Osteoblast (primary cell): Measurements from ENCODE around the gene MYOM1. TPM values are rescaled to one million over a fixed set of nuclear protein-coding genes. Genes with fewer than 3 reads are reported as not detected.
A peak's percentile ranks its signal among the peaks of the same experiment; 100 is the strongest.

Experiments
- DNase-seq: peaks from one replicate; pipeline ENCODE4 v3.0.0; 2011; ENCODE audit warnings: low spot score, mixed read lengths; ENCODE audit not compliant: insufficient read length; ENCODE audit errors: missing footprints
- H2AFZ ChIP-seq: 2 replicates; pipeline ENCODE4 v1.6.0; 2011; ENCODE audit warnings: mild to moderate bottlenecking, low read length
- H3K27ac ChIP-seq: 2 replicates; pipeline ENCODE4 v1.5.1; 2011; ENCODE audit warnings: mild to moderate bottlenecking, low read depth, low read length, moderate library complexity
- H3K27me3 ChIP-seq: 2 replicates; pipeline ENCODE4 v1.6.0; 2012; ENCODE audit warnings: mild to moderate bottlenecking, control low read depth, inconsistent platforms, low read length, moderate library complexity; ENCODE audit not compliant: insufficient read depth
- H3K36me3 ChIP-seq: 2 replicates; pipeline ENCODE4 v1.5.1; 2011; ENCODE audit warnings: mild to moderate bottlenecking, low read length, control low read depth, moderate library complexity; ENCODE audit not compliant: insufficient read depth
- H3K4me1 ChIP-seq: 2 replicates; pipeline ENCODE4 v1.5.1; 2011; ENCODE audit warnings: mild to moderate bottlenecking, low read length, control low read depth, moderate library complexity; ENCODE audit not compliant: insufficient read depth
- H3K4me2 ChIP-seq: 2 replicates; pipeline ENCODE4 v1.6.0; 2011; ENCODE audit warnings: mild to moderate bottlenecking, low read length; ENCODE audit not compliant: insufficient read depth
- H3K4me3 ChIP-seq: fragments of 200-600 bp; sonication (generic); 3 replicates; pipeline ENCODE4 v1.5.1; 2012; ENCODE audit warnings: mild to moderate bottlenecking, low read length, inconsistent platforms; ENCODE audit not compliant: insufficient read depth
- H3K79me2 ChIP-seq: 2 replicates; pipeline ENCODE4 v1.6.0; 2012; ENCODE audit warnings: mild to moderate bottlenecking, low read length, control low read depth, inconsistent platforms; ENCODE audit not compliant: insufficient read depth
- H3K9me3 ChIP-seq: 2 replicates; pipeline ENCODE4 v1.5.1; 2011; ENCODE audit warnings: low read depth, low read length, control low read depth
- H4K20me1 ChIP-seq: 2 replicates; pipeline ENCODE4 v1.6.0; 2012; ENCODE audit warnings: mild to moderate bottlenecking, low read length, control low read depth; ENCODE audit not compliant: insufficient read depth
- CTCF ChIP-seq: IDR thresholded peaks from 2 replicates; pipeline ENCODE4 v1.5.1; 2011; ENCODE audit warnings: mild to moderate bottlenecking, low read depth, low read length, moderate library complexity; ENCODE audit errors: extremely low read depth
- total RNA-seq: library from RNA; depleted of rRNA; stranded (reverse); fragments of >200 nt; gene quantifications from 2 replicates; pipeline ENCODE4 v1.2.3, GENCODE V29; 2012

MYOM1 gene
- total RNA-seq, 1 donor, result 1.8 TPM

- Histone ChIP-seq H3K27ac (no peak overlapping the region), H3K9me3 (no peaks in the 10 kb centered on the region), H3K36me3 (no peaks in the 10 kb centered on the region), H3K4me3 (no peak overlapping the region), H3K4me1 (peaks cover 2% of the 10 kb centered on the region), H3K27me3 (peaks cover 7% of the 10 kb centered on the region), H2AFZ (no peak overlapping the region), H4K20me1 (no peaks in the 10 kb centered on the region), H3K79me2 (no peaks in the 10 kb centered on the region), H3K4me2 (no peak overlapping the region)
- no peak for DNase-seq
- no peak for TF ChIP-seq CTCF
Observed at GRCh38 chr18:3099327-3099726, 120.4 kb downstream of the MYOM1 start.

- H3K4me2 ChIP-seq, result no peak overlapping the region
- H3K79me2 ChIP-seq, result no peaks in the 10 kb centered on the region
- H3K36me3 ChIP-seq, result no peaks in the 10 kb centered on the region
- no peak for TF ChIP-seq CTCF
- H2AFZ ChIP-seq, result no peak overlapping the region
- H3K4me1 ChIP-seq, result peaks cover 17% of the 10 kb centered on the region
- DNase-seq, result no peak
- H3K27ac ChIP-seq, result no peak overlapping the region
- no peak overlapping the region for H3K4me3 ChIP-seq
- H4K20me1 ChIP-seq, result no peaks in the 10 kb centered on the region
- peaks cover 7% of the 10 kb centered on the region for H3K27me3 ChIP-seq
- H3K9me3 ChIP-seq, result no peaks in the 10 kb centered on the region
Observed at GRCh38 chr18:3097082-3097481, 122.7 kb downstream of the MYOM1 start.

- no peak for TF ChIP-seq CTCF
- H3K36me3 ChIP-seq, result no peaks in the 10 kb centered on the region
- no peaks in the 10 kb centered on the region for H4K20me1 ChIP-seq
- no peak overlapping the region for H3K4me3 ChIP-seq
- no peak for DNase-seq
- no peaks in the 10 kb centered on the region for H3K79me2 ChIP-seq
- peaks cover 4% of the 10 kb centered on the region for H3K27me3 ChIP-seq
- H3K9me3 ChIP-seq, result no peaks in the 10 kb centered on the region
- H2AFZ ChIP-seq, result no peak overlapping the region
- peaks cover 17% of the 10 kb centered on the region for H3K4me1 ChIP-seq
- H3K27ac ChIP-seq, result no peak overlapping the region
- H3K4me2 ChIP-seq, result no peak overlapping the region
Observed at GRCh38 chr18:3095921-3096320, 123.8 kb downstream of the MYOM1 start.

GRCh38 chr18:3094338-3094684, 125.5 kb downstream of the MYOM1 start:
- Histone ChIP-seq H3K36me3 (no peaks in the 10 kb centered on the region), H3K4me1 (peaks cover 17% of the 10 kb centered on the region), H3K27me3 (no peaks in the 10 kb centered on the region), H4K20me1 (no peaks in the 10 kb centered on the region), H3K4me2 (peak overlapping the region; percentile 28), H2AFZ (no peak overlapping the region), H3K27ac (no peak overlapping the region), H3K9me3 (no peaks in the 10 kb centered on the region), H3K79me2 (no peaks in the 10 kb centered on the region), H3K4me3 (no peak overlapping the region)
- DNase-seq, result no peak
- no peak for TF ChIP-seq CTCF
